ENCODE data around the gene KDM3B.
A peak's percentile ranks its signal among the peaks of the same experiment; 100 is the strongest.

KDM3B gene

DNA sequence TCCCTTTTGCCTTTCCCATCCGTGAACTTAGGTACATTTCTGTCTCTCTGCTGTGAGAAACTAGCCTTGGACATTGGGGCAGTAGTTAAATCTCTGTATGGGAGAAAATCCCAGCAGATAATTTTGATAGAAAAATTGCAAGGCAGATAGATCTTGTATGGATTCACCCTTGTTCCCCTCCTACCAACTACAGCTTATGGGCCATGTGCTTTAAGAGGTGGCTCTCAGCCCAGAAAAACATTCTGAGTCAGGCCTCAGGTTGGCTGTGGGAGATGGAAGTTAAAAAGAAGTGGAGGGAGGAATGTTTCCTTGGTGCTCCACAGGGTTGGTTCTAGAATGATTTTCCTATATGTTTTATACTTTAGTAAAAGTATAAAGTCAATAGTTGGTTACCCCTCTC is 1.4 kb upstream of the KDM3B start:
- 100% methylated on average over 1 of the region's 1 CpG; no CpG with 5 or more reads in 1 of the 2 experiments for WGBS, 2 experiments (ENCODE audit: insufficient coverage in 2 of 2)
- H3K9me3 ChIP-seq (ENCODE audit: control insufficient read depth, low read length) = peaks cover 15% of the 10 kb centered on the region
- H3K36me3 ChIP-seq (ENCODE audit: control insufficient read depth, insufficient read depth, low read length) = peaks cover 60% of the 10 kb centered on the region
- no peak overlapping the region for H3K4me3 ChIP-seq (ENCODE audit: extremely low read depth, insufficient read depth, low read length, poor library complexity, severe bottlenecking)
- no peak overlapping the region for H3K27ac ChIP-seq (ENCODE audit: low read depth, low read length, severe bottlenecking)
- peaks cover 3% of the 10 kb centered on the region for H3K4me1 ChIP-seq (ENCODE audit: control insufficient read depth, insufficient read depth, low read length, poor library complexity, severe bottlenecking)

DNA sequence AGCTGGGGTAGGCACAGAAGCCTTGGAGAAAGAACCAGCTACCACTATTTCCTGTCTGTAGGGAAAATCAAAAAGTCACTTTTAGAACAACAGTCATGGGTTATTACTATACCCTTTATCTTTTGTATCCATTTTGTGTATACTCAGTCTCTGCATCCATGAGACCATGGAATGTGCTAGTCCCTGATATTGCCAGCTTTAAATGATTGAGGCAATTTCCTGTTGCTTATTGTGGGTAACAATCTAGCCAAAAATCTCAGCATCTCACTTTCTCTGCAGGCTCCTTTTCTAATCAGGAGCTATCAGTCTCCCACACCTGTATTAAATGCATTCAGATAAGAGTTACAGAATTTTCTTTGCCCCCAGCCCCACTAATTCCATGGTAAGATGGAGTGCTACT is 968 bp upstream of the KDM3B start:
- Histone ChIP-seq H3K36me3 (ENCODE audit: control insufficient read depth, insufficient read depth, low read length) (peaks cover 56% of the 10 kb centered on the region), H3K4me1 (ENCODE audit: control insufficient read depth, insufficient read depth, low read length, poor library complexity, severe bottlenecking) (peaks cover 3% of the 10 kb centered on the region), H3K27ac (ENCODE audit: low read depth, low read length, severe bottlenecking) (no peak overlapping the region), H3K4me3 (ENCODE audit: extremely low read depth, insufficient read depth, low read length, poor library complexity, severe bottlenecking) (no peak overlapping the region), H3K9me3 (ENCODE audit: control insufficient read depth, low read length) (peaks cover 15% of the 10 kb centered on the region)

DNA sequence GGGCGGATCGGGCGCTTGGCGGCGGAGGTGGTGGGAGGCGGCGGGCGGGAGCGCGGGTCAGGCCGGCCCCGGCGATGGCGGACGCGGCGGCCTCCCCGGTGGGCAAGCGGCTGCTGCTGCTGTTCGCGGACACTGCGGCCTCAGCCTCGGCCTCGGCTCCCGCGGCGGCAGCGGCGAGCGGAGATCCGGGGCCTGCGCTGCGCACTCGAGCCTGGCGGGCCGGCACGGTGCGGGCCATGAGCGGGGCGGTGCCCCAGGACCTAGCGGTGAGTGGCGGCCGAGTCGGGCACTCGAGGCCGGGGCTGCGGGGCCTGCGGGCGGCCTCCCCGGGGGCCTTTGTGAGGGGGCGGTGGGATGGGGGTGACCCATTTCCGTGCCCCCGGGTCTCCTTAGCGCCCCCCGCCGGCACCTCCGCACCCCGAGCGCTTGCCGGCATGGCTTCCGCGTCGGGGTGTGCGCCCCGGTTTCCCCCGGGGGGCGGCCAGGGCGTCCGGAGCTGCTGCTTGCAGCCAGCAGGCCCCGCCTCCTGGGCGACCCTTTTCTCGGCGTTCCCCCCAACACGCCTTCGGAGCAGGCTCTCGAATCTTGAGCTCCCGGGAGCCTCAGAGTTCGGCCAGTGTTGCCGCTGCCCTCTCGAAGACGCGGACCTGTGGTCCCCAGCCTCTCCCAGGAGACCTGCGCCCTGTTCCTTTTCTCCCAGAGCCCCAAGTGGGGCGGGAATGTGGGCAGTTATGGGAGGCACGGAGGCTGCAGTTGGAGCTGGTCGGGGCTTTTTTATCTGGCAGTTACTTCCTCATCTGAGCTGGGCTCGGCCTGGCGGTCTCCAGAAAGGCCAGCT is 456 bp downstream of the KDM3B start:
- Histone ChIP-seq H3K27ac (ENCODE audit: low read depth, low read length, severe bottlenecking) (peak overlapping the region; percentile 88), H3K4me1 (ENCODE audit: control insufficient read depth, insufficient read depth, low read length, poor library complexity, severe bottlenecking) (peaks cover 3% of the 10 kb centered on the region), H3K4me3 (ENCODE audit: extremely low read depth, insufficient read depth, low read length, poor library complexity, severe bottlenecking) (peak overlapping the region; percentile 92), H3K36me3 (ENCODE audit: control insufficient read depth, insufficient read depth, low read length) (peaks cover 47% of the 10 kb centered on the region), H3K9me3 (ENCODE audit: control insufficient read depth, low read length) (peaks cover 15% of the 10 kb centered on the region)
- 0 to 1% methylated on average over 71 to 75 of the region's 88 CpGs for WGBS, 2 experiments (ENCODE audit: insufficient coverage in 2 of 2)

- Histone ChIP-seq H3K27ac (ENCODE audit: low read depth, low read length, severe bottlenecking) (peak overlapping the region; percentile 88), H3K36me3 (ENCODE audit: control insufficient read depth, insufficient read depth, low read length) (peaks cover 41% of the 10 kb centered on the region), H3K4me1 (ENCODE audit: control insufficient read depth, insufficient read depth, low read length, poor library complexity, severe bottlenecking) (peaks cover 3% of the 10 kb centered on the region), H3K4me3 (ENCODE audit: extremely low read depth, insufficient read depth, low read length, poor library complexity, severe bottlenecking) (peak overlapping the region; percentile 92), H3K9me3 (ENCODE audit: control insufficient read depth, low read length) (peaks cover 15% of the 10 kb centered on the region)
- 13 to 27% methylated on average over 6 to 7 of the region's 11 CpGs for WGBS, 2 experiments (ENCODE audit: insufficient coverage in 2 of 2)
Measured at GRCh38 chr5:138353560-138354080, 1.1 kb downstream of the KDM3B start.

DNA sequence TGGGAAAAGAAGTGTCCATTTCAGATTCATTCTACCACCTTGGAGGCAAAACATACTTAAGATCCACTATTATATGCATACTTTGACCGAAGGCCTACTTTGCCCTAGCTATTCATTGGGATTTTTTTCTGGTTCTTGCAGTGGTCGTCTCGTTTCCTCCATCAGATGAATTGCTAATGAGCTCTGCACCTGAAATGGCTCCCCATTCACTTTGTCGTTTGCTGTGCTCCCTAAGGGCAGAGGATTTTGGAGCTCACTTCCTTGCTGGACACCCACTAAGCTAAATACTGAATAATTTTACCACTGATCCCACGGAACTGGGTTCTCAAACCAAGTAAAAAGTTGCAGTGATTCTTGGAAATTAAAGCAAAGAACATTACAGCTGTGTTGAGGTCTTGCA is 1.9 kb downstream of the KDM3B start:
- Histone ChIP-seq H3K36me3 (ENCODE audit: control insufficient read depth, insufficient read depth, low read length) (peaks cover 33% of the 10 kb centered on the region), H3K9me3 (ENCODE audit: control insufficient read depth, low read length) (peaks cover 15% of the 10 kb centered on the region), H3K27ac (ENCODE audit: low read depth, low read length, severe bottlenecking) (no peak overlapping the region), H3K4me3 (ENCODE audit: extremely low read depth, insufficient read depth, low read length, poor library complexity, severe bottlenecking) (peak overlapping the region; percentile 92), H3K4me1 (ENCODE audit: control insufficient read depth, insufficient read depth, low read length, poor library complexity, severe bottlenecking) (peaks cover 3% of the 10 kb centered on the region)
- WGBS, 2 experiments (ENCODE audit: insufficient coverage in 2 of 2) = 21 to 24% methylated on average over 5 of the region's 5 CpGs

DNA sequence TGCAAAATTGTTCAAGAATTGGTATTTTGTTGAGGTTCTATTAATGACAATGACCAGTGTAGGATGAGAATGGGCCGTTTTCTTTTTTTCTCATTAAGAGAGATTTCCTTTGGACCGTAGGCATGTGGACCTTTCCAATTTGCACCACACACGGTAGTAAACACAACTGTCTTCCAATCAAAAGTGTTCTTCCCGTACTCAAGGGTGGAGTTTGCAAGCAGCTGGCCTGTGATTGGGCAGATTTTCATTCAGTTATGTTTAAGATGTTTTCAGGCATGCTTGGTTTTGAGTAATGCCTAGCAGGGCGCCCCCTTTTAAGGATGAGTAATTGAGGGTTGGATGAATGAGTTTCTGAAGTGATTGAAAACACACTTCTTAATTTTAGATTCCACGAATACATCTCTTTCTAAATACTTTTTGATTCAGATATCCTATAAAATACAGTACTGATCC is 2.5 kb downstream of the KDM3B start:
- Histone ChIP-seq H3K4me1 (ENCODE audit: control insufficient read depth, insufficient read depth, low read length, poor library complexity, severe bottlenecking) (peaks cover 3% of the 10 kb centered on the region), H3K27ac (ENCODE audit: low read depth, low read length, severe bottlenecking) (no peak overlapping the region), H3K9me3 (ENCODE audit: control insufficient read depth, low read length) (peaks cover 15% of the 10 kb centered on the region), H3K36me3 (ENCODE audit: control insufficient read depth, insufficient read depth, low read length) (peaks cover 27% of the 10 kb centered on the region), H3K4me3 (ENCODE audit: extremely low read depth, insufficient read depth, low read length, poor library complexity, severe bottlenecking) (peak overlapping the region; percentile 92)
- WGBS, 2 experiments (ENCODE audit: insufficient coverage in 2 of 2) = 33% methylated on average over 1 of the region's 6 CpGs; no CpG with 5 or more reads in 1 of the 2 experiments

DNA sequence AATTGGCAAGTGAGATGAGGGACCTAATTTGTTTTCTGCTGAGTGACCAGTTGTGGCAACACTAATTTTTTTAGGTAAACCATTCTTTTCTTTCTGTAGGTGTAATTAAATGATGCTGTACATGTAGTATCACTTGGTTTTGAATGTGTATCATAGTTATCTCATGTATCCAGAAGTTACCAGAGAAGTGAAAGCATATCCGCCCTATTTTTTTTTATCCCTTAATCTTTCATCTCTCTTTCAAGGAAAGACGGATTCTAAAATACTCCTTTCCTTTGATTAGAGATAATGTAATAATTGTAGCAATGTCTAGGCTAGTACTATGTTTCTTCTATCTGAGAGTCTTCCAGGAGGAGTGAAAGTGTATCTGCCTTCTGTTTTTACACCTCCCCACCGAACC is 7.1 kb downstream of the KDM3B start:
- WGBS, 2 experiments (ENCODE audit: insufficient coverage in 2 of 2) = no CpG with 5 or more reads among the region's 3 CpGs
- Histone ChIP-seq H3K4me1 (ENCODE audit: control insufficient read depth, insufficient read depth, low read length, poor library complexity, severe bottlenecking) (peaks cover 3% of the 10 kb centered on the region), H3K27ac (ENCODE audit: low read depth, low read length, severe bottlenecking) (no peak overlapping the region), H3K9me3 (ENCODE audit: control insufficient read depth, low read length) (no peaks in the 10 kb centered on the region), H3K4me3 (ENCODE audit: extremely low read depth, insufficient read depth, low read length, poor library complexity, severe bottlenecking) (no peak overlapping the region), H3K36me3 (ENCODE audit: control insufficient read depth, insufficient read depth, low read length) (peaks cover 14% of the 10 kb centered on the region)

DNA sequence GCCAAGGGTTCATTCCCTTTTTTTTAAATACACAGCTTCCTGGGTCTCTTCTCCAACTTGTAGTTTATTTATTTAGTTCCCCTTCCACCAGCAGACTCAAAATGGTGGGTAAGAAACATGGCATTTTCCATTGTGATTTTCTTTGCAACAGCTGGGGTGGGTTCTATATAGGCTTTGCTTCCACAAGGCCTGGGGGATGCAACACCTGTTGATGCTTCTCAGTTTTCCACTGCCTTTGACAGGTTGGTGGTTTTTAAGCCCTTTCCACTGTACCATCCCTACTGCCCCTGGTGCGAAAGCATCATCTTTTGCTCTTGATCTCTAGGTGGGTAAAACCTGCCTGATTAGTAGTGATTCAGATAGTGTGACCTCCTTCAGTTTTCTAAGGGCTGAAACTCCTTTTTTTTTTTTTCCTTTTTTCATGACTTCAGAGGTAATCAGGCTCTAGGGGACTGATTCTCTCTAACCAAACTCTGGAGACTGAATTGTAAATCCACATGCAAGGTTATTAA is 8.5 kb downstream of the KDM3B start:
- Histone ChIP-seq H3K9me3 (ENCODE audit: control insufficient read depth, low read length) (no peaks in the 10 kb centered on the region), H3K36me3 (ENCODE audit: control insufficient read depth, insufficient read depth, low read length) (peaks cover 14% of the 10 kb centered on the region), H3K4me3 (ENCODE audit: extremely low read depth, insufficient read depth, low read length, poor library complexity, severe bottlenecking) (no peak overlapping the region), H3K4me1 (ENCODE audit: control insufficient read depth, insufficient read depth, low read length, poor library complexity, severe bottlenecking) (no peaks in the 10 kb centered on the region), H3K27ac (ENCODE audit: low read depth, low read length, severe bottlenecking) (peak overlapping the region; percentile 41)
- WGBS, 2 experiments (ENCODE audit: insufficient coverage in 2 of 2) = no CpG with 5 or more reads among the region's 1 CpG

- Histone ChIP-seq H3K9me3 (ENCODE audit: control insufficient read depth, low read length) (no peaks in the 10 kb centered on the region), H3K4me1 (ENCODE audit: control insufficient read depth, insufficient read depth, low read length, poor library complexity, severe bottlenecking) (peaks cover 6% of the 10 kb centered on the region), H3K4me3 (ENCODE audit: extremely low read depth, insufficient read depth, low read length, poor library complexity, severe bottlenecking) (no peak overlapping the region), H3K27ac (ENCODE audit: low read depth, low read length, severe bottlenecking) (no peak overlapping the region), H3K36me3 (ENCODE audit: control insufficient read depth, insufficient read depth, low read length) (peaks cover 8% of the 10 kb centered on the region)
- WGBS, 2 experiments (ENCODE audit: insufficient coverage in 2 of 2) = no CpG with 5 or more reads among the region's 1 CpG
Measured at GRCh38 chr5:138364576-138364975, 12.1 kb downstream of the KDM3B start.

DNA sequence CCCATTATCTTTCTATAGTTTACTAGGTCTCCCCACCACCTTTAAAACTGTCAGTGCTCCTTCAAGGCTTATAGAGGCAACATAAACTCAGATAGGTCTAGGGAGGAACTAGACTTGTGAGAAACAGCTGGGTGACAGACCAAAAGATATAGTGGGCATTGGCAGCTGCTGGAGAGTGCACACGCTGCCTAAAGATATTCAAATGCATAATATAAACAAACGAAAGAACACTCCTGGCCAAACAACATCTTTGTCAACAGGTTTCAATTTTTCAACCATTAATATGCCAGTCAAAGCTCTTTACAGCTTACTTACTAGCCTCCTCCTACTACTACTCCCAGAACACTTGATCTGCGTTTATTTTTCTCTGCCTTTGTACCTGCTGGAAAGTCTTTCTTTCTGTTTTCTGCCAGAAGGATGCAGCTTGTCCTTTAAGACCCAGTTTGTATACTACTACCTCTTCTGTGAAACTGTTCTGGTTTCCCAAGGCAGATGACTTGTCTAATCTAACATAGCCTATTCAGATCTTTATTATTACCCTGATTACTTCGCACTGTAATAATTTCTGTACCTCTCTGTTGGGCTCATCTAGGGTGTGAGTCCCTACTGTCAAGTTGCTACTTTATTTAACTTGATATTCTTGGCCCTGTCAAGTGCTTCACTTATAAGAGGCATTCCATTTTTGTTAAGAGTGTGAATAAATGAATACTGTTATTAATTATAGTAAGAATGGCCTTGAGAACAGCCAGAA is 14.3 kb downstream of the KDM3B start:
- no peak overlapping the region for H3K27ac ChIP-seq (ENCODE audit: low read depth, low read length, severe bottlenecking)
- 86 to 100% methylated on average over 4 of the region's 4 CpGs for WGBS, 2 experiments (ENCODE audit: insufficient coverage in 2 of 2)
- no peaks in the 10 kb centered on the region for H3K9me3 ChIP-seq (ENCODE audit: control insufficient read depth, low read length)
- H3K4me1 ChIP-seq (ENCODE audit: control insufficient read depth, insufficient read depth, low read length, poor library complexity, severe bottlenecking) = peaks cover 9% of the 10 kb centered on the region
- H3K36me3 ChIP-seq (ENCODE audit: control insufficient read depth, insufficient read depth, low read length) = peaks cover 5% of the 10 kb centered on the region
- no peak overlapping the region for H3K4me3 ChIP-seq (ENCODE audit: extremely low read depth, insufficient read depth, low read length, poor library complexity, severe bottlenecking)
